IMR-90 (cell line): ENCODE data around the gene CBS. TPM values are rescaled to one million over a fixed set of nuclear protein-coding genes. Genes with fewer than 3 reads are reported as not detected.
"Not testable (repeated sequence)": the region's sequence is repeated elsewhere in the genome, so short reads cannot be mapped to it uniquely, and the experiment has no call there.

Experiments used
- ATAC-seq: fragments of 200-7000 bp; cut with Tn5 transposase; 2 replicates; pipeline ENCODE4 v1.9.1; 2020; ENCODE audit warnings: low read depth, mild to moderate bottlenecking, moderate library complexity
- BruUV-seq: library from RNA; stranded (reverse); fragments of 400-500 nt; replicated peaks from 2 replicates; lab custom pipeline; 2021; lab: Mats Ljungman, UMichigan
- CTCF ChIA-PET: fragments of 300-600 bp; formaldehyde crosslinking; extraction: SDS; loops from one replicate; lab custom pipeline; 2021; ENCODE audit warnings: antibody characterized with exemption; lab: Yijun Ruan, JAX
- POLR2A ChIA-PET: fragments of 300-600 bp; sonication (Branson Sonifier 250); formaldehyde crosslinking; loops from one replicate; lab custom pipeline; 2022; ENCODE audit warnings: antibody characterized with exemption; ENCODE audit not compliant: unreplicated experiment; lab: Charles Lee
- DNase-seq: peaks from one replicate; pipeline ENCODE4 v3.0.0; 2013
- H2AFZ ChIP-seq: replicated peaks from 2 replicates; pipeline ENCODE3; 2013; ENCODE audit warnings: low read length, mild to moderate bottlenecking; ENCODE audit not compliant: poor library complexity
- H2AK5ac ChIP-seq: 2 replicates; pipeline ENCODE4 v1.6.1; 2013; ENCODE audit warnings: low read depth, low read length, inconsistent platforms
- H2AK9ac ChIP-seq: replicated peaks from 2 replicates; pipeline ENCODE3; 2013; ENCODE audit warnings: mild to moderate bottlenecking, low read depth, low read length, moderate library complexity; ENCODE audit not compliant: poor library complexity
- H2BK120ac ChIP-seq: 2 replicates; pipeline ENCODE4 v1.6.1; 2013; ENCODE audit warnings: low read depth, low read length, inconsistent platforms
- H2BK15ac ChIP-seq: 3 replicates; pipeline ENCODE4 v1.6.1; 2013; ENCODE audit warnings: low read depth, low read length, inconsistent platforms
- H2BK20ac ChIP-seq: 2 replicates; pipeline ENCODE4 v1.6.1; 2013; ENCODE audit warnings: low read depth, mild to moderate bottlenecking, inconsistent platforms, low read length, moderate library complexity
- H2BK5ac ChIP-seq: 2 replicates; pipeline ENCODE4 v1.6.1; 2013; ENCODE audit warnings: mild to moderate bottlenecking, low read depth, low read length, inconsistent platforms; ENCODE audit not compliant: poor library complexity, severe bottlenecking
- H3K14ac ChIP-seq: replicated peaks from 2 replicates; pipeline ENCODE4 v1.6.1; 2013; ENCODE audit warnings: low read depth, low read length, inconsistent platforms
- H3K18ac ChIP-seq: 2 replicates; pipeline ENCODE4 v1.6.1; 2013; ENCODE audit warnings: low read depth, low read length, control low read depth
- H3K23ac ChIP-seq: 2 replicates; pipeline ENCODE4 v1.6.1; 2013; ENCODE audit warnings: low read depth, low read length, inconsistent platforms
- H3K27ac ChIP-seq: 2 replicates; pipeline ENCODE4 v1.5.1; 2013; ENCODE audit warnings: mild to moderate bottlenecking, control low read depth, low read length; ENCODE audit not compliant: insufficient read depth
- H3K27me3 ChIP-seq: 2 replicates; pipeline ENCODE4 v1.6.1; 2013; ENCODE audit warnings: low read length; ENCODE audit not compliant: control insufficient read depth, insufficient read depth
- H3K36me3 ChIP-seq: 2 replicates; pipeline ENCODE4 v1.6.1; 2013; ENCODE audit warnings: low read length, mixed read lengths; ENCODE audit not compliant: control insufficient read depth, insufficient read depth
- H3K4ac ChIP-seq: 2 replicates; pipeline ENCODE4 v1.6.1; 2013; ENCODE audit warnings: low read depth, low read length, inconsistent platforms
- H3K4me1 ChIP-seq: 2 replicates; pipeline ENCODE4 v1.6.1; 2013; ENCODE audit warnings: low read length, mixed read lengths; ENCODE audit not compliant: control insufficient read depth, insufficient read depth
- H3K4me2 ChIP-seq: 2 replicates; pipeline ENCODE4 v1.6.1; 2013; ENCODE audit warnings: low read depth, mild to moderate bottlenecking, control low read depth, low read length, moderate library complexity
- H3K4me3 ChIP-seq: 2 replicates; pipeline ENCODE4 v1.5.1; 2013; ENCODE audit warnings: low read depth, mild to moderate bottlenecking, control low read depth, low read length, moderate library complexity; ENCODE audit not compliant: insufficient read depth
- H3K56ac ChIP-seq: 2 replicates; pipeline ENCODE4 v1.6.1; 2013; ENCODE audit warnings: low read length, inconsistent platforms; ENCODE audit not compliant: insufficient read depth; ENCODE audit errors: extremely low read depth
- H3K79me1 ChIP-seq, 2 experiments: 2 replicates each; pipeline ENCODE4 v1.6.1; 2013; ENCODE audit warnings: low read length in 2 of 2, inconsistent platforms in 1 of 2, low read depth in 1 of 2
- H3K9ac ChIP-seq: 2 replicates; pipeline ENCODE4 v1.6.1; 2013; ENCODE audit warnings: low read depth, low read length, control low read depth
- H3K9me1 ChIP-seq: 2 replicates; pipeline ENCODE4 v1.6.1; 2013; ENCODE audit warnings: low read length, inconsistent platforms; ENCODE audit not compliant: insufficient read depth
- H3K9me3 ChIP-seq: 2 replicates; pipeline ENCODE4 v1.6.1; 2013; ENCODE audit warnings: low read length; ENCODE audit not compliant: control insufficient read depth, insufficient read depth
- H4K20me1 ChIP-seq: 2 replicates; pipeline ENCODE4 v1.6.1; 2013; ENCODE audit warnings: low read length, inconsistent platforms; ENCODE audit not compliant: insufficient read depth
- H4K5ac ChIP-seq: 2 replicates; pipeline ENCODE4 v1.6.1; 2013; ENCODE audit warnings: mild to moderate bottlenecking, low read depth, low read length, control low read depth
- H4K8ac ChIP-seq, 2 experiments: 2 replicates each; pipeline ENCODE4 v1.6.1; 2013; ENCODE audit warnings: low read depth in 2 of 2, low read length in 2 of 2, control low read depth in 1 of 2, inconsistent platforms in 1 of 2
- H4K91ac ChIP-seq: 2 replicates; pipeline ENCODE4 v1.6.1; 2013; ENCODE audit warnings: low read depth, low read length, inconsistent platforms; ENCODE audit not compliant: insufficient read depth
- WGBS, 2 experiments: methylation state at CpG; one replicate each; pipeline versions ENCODE4 v1.1.5 to v1.1.7; 2013; ENCODE audit warnings: missing lambda C conversion rate in 2 of 2; ENCODE audit not compliant: insufficient read length in 1 of 2; ENCODE audit errors: extremely low coverage in 2 of 2; 5-methylcytosine and 5-hydroxymethylcytosine counted together
- dilution Hi-C: fragments of 300-500 bp; cut with HindIII; formaldehyde crosslinking; loops from one replicate; pipeline ENCODE4 v1.14.3; 2018; ENCODE audit warnings: low sequenced_read_pairs; ENCODE audit not compliant: unreplicated experiment
- in situ Hi-C: fragments of 300-500 bp; cut with MboI; formaldehyde crosslinking; loops from 3 replicates; pipeline ENCODE4 v1.14.3; 2019; ENCODE audit warnings: low sequenced_read_pairs, inconsistent platforms, mixed read lengths
- intact Hi-C: fragments of 100-400 bp; cut with micrococcal nuclease; formaldehyde crosslinking; loops from 2 replicates; pipeline ENCODE4 v1.10.0; 2022
- polyA plus RNA-seq, 3 experiments: library from polyadenylated mRNA; depleted of rRNA; stranded (reverse); fragments of >200 nt; gene quantifications; 2 replicates each; pipeline ENCODE4 v1.2.3, GENCODE V29; 2012; ENCODE audit warnings: low replicate concordance in 1 of 3
- total RNA-seq: library from RNA; depleted of rRNA; stranded (reverse); fragments of >200 nt; gene quantifications from 2 replicates; pipeline ENCODE4 v1.2.3, GENCODE V29; 2012

The CBS gene
- total and polyA plus RNA-seq, 2 of the 4 experiments (the other 2 are of a cell fraction) = 38.5 to 54.3 TPM

GRCh38 chr21:43068065-43068464 is 7.6 kb downstream of the CBS start:
- BruUV-seq, CTCF ChIA-PET: not testable (repeated sequence)

GRCh38 chr21:43066690-43067089 is 8.9 kb downstream of the CBS start:
- POLR2A ChIA-PET, H3K4ac ChIP-seq, H3K79me1 ChIP-seq, H3K9me1 ChIP-seq, H3K4me1 ChIP-seq, H3K9ac ChIP-seq, CTCF ChIA-PET, H3K56ac ChIP-seq, H3K27ac ChIP-seq, H2BK20ac ChIP-seq, H2AK5ac ChIP-seq, H4K91ac ChIP-seq, H4K5ac ChIP-seq, H3K14ac ChIP-seq, intact Hi-C loops, H4K20me1 ChIP-seq, BruUV-seq, H3K4me2 ChIP-seq, in situ Hi-C loops, H3K4me3 ChIP-seq, H2BK120ac ChIP-seq, H3K18ac ChIP-seq, ATAC-seq, H2AK9ac ChIP-seq, DNase-seq, H2BK5ac ChIP-seq, H3K23ac ChIP-seq, dilution Hi-C loops, H3K36me3 ChIP-seq, H4K8ac ChIP-seq, H3K27me3 ChIP-seq, H2BK15ac ChIP-seq, H3K9me3 ChIP-seq, H2AFZ ChIP-seq: not testable (repeated sequence)
- WGBS, 2 experiments = no CpG with 5 or more reads among the region's 12 CpGs

More at GRCh38 chr21:43068065-43068464, 7.6 kb downstream of the CBS start:
- H3K9me1 ChIP-seq, H2BK120ac ChIP-seq, H3K18ac ChIP-seq, dilution Hi-C loops, ATAC-seq, H2BK15ac ChIP-seq, H2AFZ ChIP-seq, H3K4me1 ChIP-seq, DNase-seq, H3K36me3 ChIP-seq, H2BK20ac ChIP-seq, H3K23ac ChIP-seq, intact Hi-C loops, H2AK9ac ChIP-seq, H4K5ac ChIP-seq, H3K4me2 ChIP-seq, H3K56ac ChIP-seq, H3K27ac ChIP-seq, H2BK5ac ChIP-seq, H4K91ac ChIP-seq, H3K14ac ChIP-seq, H3K4me3 ChIP-seq, H3K9ac ChIP-seq, H3K4ac ChIP-seq, H3K9me3 ChIP-seq, in situ Hi-C loops, H3K27me3 ChIP-seq, H4K8ac ChIP-seq, H2AK5ac ChIP-seq, POLR2A ChIA-PET, H3K79me1 ChIP-seq, H4K20me1 ChIP-seq: not testable (repeated sequence)
- no CpG with 5 or more reads among the region's 12 CpGs for WGBS, 2 experiments
